ENCODE measurements around the gene OAS3. TPM values are rescaled to one million over a fixed set of nuclear protein-coding genes. Genes with fewer than 3 reads are reported as not detected.

OAS3 gene
- total and polyA plus RNA-seq, 10 of the 15 experiments (the other 5 are each of a cell fraction or from before 2014, with no cell fraction given), result 5.1 to 107 (median 18.0) TPM

GRCh38 chr12:112998987-112999767 lies 60.9 kb downstream of the OAS3 start (continued):
- no peak for TF ChIP-seq IRF3 (IDR thresholded peaks at IDR 0.05)
- 0 out of 2 replicates have a peak, but pooled peaks have one; percentile 25 for TF ChIP-seq PAX5 (IDR thresholded peaks at IDR 0.05; ENCODE audit: borderline replicate concordance, low read depth, low read length)
- TF ChIP-seq ZNF687 (IDR thresholded peaks at IDR 0.05), result no peak

- intact Hi-C loops (cut with micrococcal nuclease; ENCODE audit: unreplicated experiment), result no loop called here
- Histone ChIP-seq H4K20me1 (ENCODE audit: control insufficient read depth, insufficient read depth) (0 out of 2 replicates have a peak, but pooled peaks cover 4% of the 10 kb centered on the region), H3K79me2 (ENCODE audit: control insufficient read depth, insufficient read depth, low read length) (no peaks in the 10 kb centered on the region), H3K27me3 (replicated peaks in 1 of 2; ENCODE audit: control insufficient read depth in 2 of 2, insufficient read depth in 2 of 2, low read length in 1 of 2) (no peaks in the 10 kb centered on the region), H3K4me3 (no peak overlapping the region), H3K27ac (ENCODE audit: control insufficient read depth, insufficient read depth) (no peak overlapping the region), H3K9ac (ENCODE audit: control insufficient read depth, insufficient read depth, low read length) (no peak overlapping the region), H2AFZ (ENCODE audit: control insufficient read depth, low read depth, low read length) (no peak overlapping the region), H3K9me3 (replicated peaks; ENCODE audit: control insufficient read depth, insufficient read depth, low read length) (peaks cover 14% of the 10 kb centered on the region; the same call in 2 of the 3 replicates), H3K36me3 (ENCODE audit: control insufficient read depth in 2 of 2, insufficient read depth in 2 of 2, low read length in 1 of 2) (peaks cover 25 to 73% of the 10 kb centered on the region in 2 experiments), H3K4me2 (ENCODE audit: control insufficient read depth, insufficient read depth) (no peak overlapping the region), H3K4me1 (ENCODE audit: control insufficient read depth, insufficient read depth, low read length) (peaks cover 6% of the 10 kb centered on the region)
- ChIA-PET RAD21 (ENCODE audit: unreplicated experiment) (no interaction called here), CTCF (interaction anchor here (1.0 to 1.7 kb wide), 2 partner anchors 7 to 24 kb away, joined by 4 to 10 read pairs; no protein-coding TSS in a partner anchor), POLR2A (no interaction called here), SMC1A (ENCODE audit: uncharacterized antibody, unreplicated experiment) (interaction anchor here (0.9 to 1.3 kb wide), 2 partner anchors 16 to 22 kb away, joined by 3 read pairs; partner anchors contain the start of gene OAS2)
- FAIRE-seq (no peak), DNase-seq (ENCODE audit: low read depth, low spot score) (no peak), ATAC-seq (no peak)
- 97% methylated on average over 6 of the region's 6 CpGs for whole genome bisulfite sequencing (ENCODE audit: insufficient coverage, insufficient replicate concordance, low lambda C conversion rate, missing lambda C conversion rate)
- no TSS peak for BruUV-seq (replicated peaks)
- in situ Hi-C loops (cut with MboI), result no loop called here
- no peak for TF ChIP-seq POU2F2 (IDR thresholded peaks at IDR 0.05; ENCODE audit: borderline replicate concordance, low read depth, low read length)
- peak; percentile 67 for TF ChIP-seq BCL3 (IDR thresholded peaks at IDR 0.05; ENCODE audit: borderline replicate concordance, insufficient read depth, low read depth, low read length, poor library complexity, severe bottlenecking)
- TF ChIP-seq EZH2 (IDR thresholded peaks at IDR 0.05; ENCODE audit: borderline replicate concordance, control insufficient read depth, low read depth, low read length), result no peak
- no peak for TF ChIP-seq TBL1XR1 (IDR thresholded peaks at IDR 0.05; ENCODE audit: low read depth, low read length)
- peak; percentile 13 for TF ChIP-seq PBX3 (IDR thresholded peaks at IDR 0.05; ENCODE audit: insufficient replicate concordance, low read depth, low read length)
- no peak for TF ChIP-seq IKZF1 (conservative IDR thresholded peaks at IDR 0.05)
- no peak for TF ChIP-seq RAD21 (IDR thresholded peaks at IDR 0.05; ENCODE audit: insufficient read depth, low read depth, low read length)
- TF ChIP-seq RUNX3 (IDR thresholded peaks at IDR 0.05; ENCODE audit: low read length), result no peak
- TF ChIP-seq CBX3 (IDR thresholded peaks at IDR 0.05; ENCODE audit: borderline replicate concordance, low read depth), result no peak
Measured at GRCh38 chr12:113000433-113000832, 62.2 kb downstream of the OAS3 start.
